ENCODE results near the gene TSPAN7.

DNA sequence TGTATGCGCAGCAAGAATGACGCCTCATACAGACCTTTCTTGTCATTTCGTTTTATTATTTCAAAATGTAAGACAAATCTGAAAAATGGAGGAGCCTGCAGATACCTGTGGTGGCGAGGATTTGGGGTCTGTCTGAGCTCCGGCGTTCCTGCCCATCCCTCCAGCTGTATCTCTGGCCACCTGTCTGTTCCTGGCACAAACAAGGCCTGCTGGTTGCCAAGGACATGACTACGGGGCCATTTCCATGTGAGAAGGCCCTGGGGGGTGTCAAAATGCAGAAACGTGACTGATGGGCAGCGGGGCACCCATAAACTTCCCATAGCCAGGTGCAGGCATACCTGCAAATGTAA is 591 bp upstream of the TSPAN7 start:
- TF ChIP-seq, protein P1, sequence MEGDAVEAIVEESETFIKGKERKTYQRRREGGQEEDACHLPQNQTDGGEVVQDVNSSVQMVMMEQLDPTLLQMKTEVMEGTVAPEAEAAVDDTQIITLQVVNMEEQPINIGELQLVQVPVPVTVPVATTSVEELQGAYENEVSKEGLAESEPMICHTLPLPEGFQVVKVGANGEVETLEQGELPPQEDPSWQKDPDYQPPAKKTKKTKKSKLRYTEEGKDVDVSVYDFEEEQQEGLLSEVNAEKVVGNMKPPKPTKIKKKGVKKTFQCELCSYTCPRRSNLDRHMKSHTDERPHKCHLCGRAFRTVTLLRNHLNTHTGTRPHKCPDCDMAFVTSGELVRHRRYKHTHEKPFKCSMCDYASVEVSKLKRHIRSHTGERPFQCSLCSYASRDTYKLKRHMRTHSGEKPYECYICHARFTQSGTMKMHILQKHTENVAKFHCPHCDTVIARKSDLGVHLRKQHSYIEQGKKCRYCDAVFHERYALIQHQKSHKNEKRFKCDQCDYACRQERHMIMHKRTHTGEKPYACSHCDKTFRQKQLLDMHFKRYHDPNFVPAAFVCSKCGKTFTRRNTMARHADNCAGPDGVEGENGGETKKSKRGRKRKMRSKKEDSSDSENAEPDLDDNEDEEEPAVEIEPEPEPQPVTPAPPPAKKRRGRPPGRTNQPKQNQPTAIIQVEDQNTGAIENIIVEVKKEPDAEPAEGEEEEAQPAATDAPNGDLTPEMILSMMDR (conservative IDR thresholded peaks at IDR 0.05) = no peak
- TF ChIP-seq EZH2 (IDR thresholded peaks at IDR 0.05; ENCODE audit: low read depth) = no peak
